ENCODE results near the gene PWWP2B. TPM values are rescaled to one million over a fixed set of nuclear protein-coding genes. Genes with fewer than 3 reads are reported as not detected.

Gene PWWP2B
- total and polyA plus RNA-seq, 2 of the 4 experiments (the other 2 are of a cell fraction): 1.7 to 2.2 TPM

DNA sequence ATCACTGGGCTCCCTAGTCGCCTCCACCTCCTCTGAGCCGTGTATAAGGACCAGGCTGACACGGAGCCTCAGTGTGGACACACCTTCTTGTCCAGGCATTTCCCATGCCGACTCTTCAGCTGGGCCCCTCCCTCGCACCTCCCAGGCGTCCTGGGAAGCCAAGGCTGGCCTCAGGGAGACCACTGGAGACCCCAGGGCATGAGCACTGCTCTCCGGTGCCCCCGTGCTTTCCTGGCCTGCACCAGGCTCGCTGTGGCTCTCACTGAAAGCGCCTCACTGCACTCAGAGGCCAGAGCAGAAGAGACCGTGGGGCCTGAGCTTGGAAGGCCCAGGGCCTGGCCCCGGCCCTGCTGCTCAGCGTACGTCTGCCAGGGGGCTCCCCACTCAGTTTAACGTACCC lies 33.6 kb upstream of the PWWP2B start:
- DNase-seq (no peak), ATAC-seq (ENCODE audit: low read depth) (no peak)
- Histone ChIP-seq H3K9ac (ENCODE audit: low read depth, low read length) (no peak overlapping the region), H2AFZ (replicated peaks; ENCODE audit: low read length, poor library complexity) (no peak overlapping the region), H3K4me1 (ENCODE audit: control insufficient read depth, insufficient read depth, low read length) (no peaks in the 10 kb centered on the region), H2BK120ac (ENCODE audit: low read depth, low read length) (no peak overlapping the region), H3K27ac (ENCODE audit: insufficient read depth, low read length) (no peak overlapping the region), H3K23ac (ENCODE audit: low read depth, low read length) (no peak overlapping the region), H4K5ac (ENCODE audit: low read depth, low read length) (no peak overlapping the region), H3K9me3 (ENCODE audit: control insufficient read depth, insufficient read depth, low read length) (no peaks in the 10 kb centered on the region), H4K91ac (ENCODE audit: insufficient read depth, low read depth, low read length) (no peak overlapping the region), H3K4me3 (ENCODE audit: insufficient read depth, low read depth, low read length) (no peak overlapping the region), H2BK20ac (ENCODE audit: low read depth, low read length) (no peak overlapping the region), H4K8ac (ENCODE audit: low read depth in 2 of 2, low read length in 2 of 2) (no peak overlapping the region), H2BK5ac (ENCODE audit: low read depth, low read length, poor library complexity, severe bottlenecking) (no peak overlapping the region), H3K79me1 (ENCODE audit: low read depth in 1 of 2, low read length in 2 of 2) (no peaks in the 10 kb centered on the region), H3K56ac (ENCODE audit: extremely low read depth, insufficient read depth, low read length) (no peak overlapping the region), H3K36me3 (ENCODE audit: control insufficient read depth, insufficient read depth, low read length) (peaks cover 9% of the 10 kb centered on the region; the same call in 1 of the 2 replicates), H3K9me1 (ENCODE audit: insufficient read depth, low read length) (0 out of 2 replicates have a peak, but pooled peaks cover 3% of the 10 kb centered on the region), H2BK15ac (ENCODE audit: low read depth, low read length) (no peak overlapping the region), H3K4me2 (ENCODE audit: low read depth, low read length) (no peak overlapping the region), H3K4ac (ENCODE audit: low read depth, low read length) (no peak overlapping the region), H3K14ac (replicated peaks; ENCODE audit: low read depth, low read length) (no peak overlapping the region), H2AK9ac (replicated peaks; ENCODE audit: low read depth, low read length, poor library complexity) (no peak overlapping the region), H3K18ac (ENCODE audit: low read depth, low read length) (no peak overlapping the region), H2AK5ac (ENCODE audit: low read depth, low read length) (no peak overlapping the region), H4K20me1 (ENCODE audit: insufficient read depth, low read length) (no peaks in the 10 kb centered on the region), H3K27me3 (ENCODE audit: control insufficient read depth, insufficient read depth, low read length) (no peaks in the 10 kb centered on the region)
- ChIA-PET CTCF (interaction anchor here (0.6 kb wide), 1 partner anchor 490 kb away, joined by 3 read pairs; no protein-coding TSS in a partner anchor), POLR2A (ENCODE audit: unreplicated experiment) (no interaction called here)
- in situ Hi-C loops (cut with MboI; ENCODE audit: low sequenced_read_pairs): no loop called here
- 80% methylated on average over 1 of the region's 15 CpGs; no CpG with 5 or more reads in 1 of the 2 experiments for WGBS, 2 experiments (ENCODE audit: extremely low coverage in 2 of 2, insufficient read length in 1 of 2)
- no peak for TF ChIP-seq CHD1 (IDR thresholded peaks at IDR 0.05; ENCODE audit: low read depth, low read length)
- no peak for TF ChIP-seq SMC3 (IDR thresholded peaks at IDR 0.05; ENCODE audit: low read depth, low read length)
- TF ChIP-seq, protein P1, sequence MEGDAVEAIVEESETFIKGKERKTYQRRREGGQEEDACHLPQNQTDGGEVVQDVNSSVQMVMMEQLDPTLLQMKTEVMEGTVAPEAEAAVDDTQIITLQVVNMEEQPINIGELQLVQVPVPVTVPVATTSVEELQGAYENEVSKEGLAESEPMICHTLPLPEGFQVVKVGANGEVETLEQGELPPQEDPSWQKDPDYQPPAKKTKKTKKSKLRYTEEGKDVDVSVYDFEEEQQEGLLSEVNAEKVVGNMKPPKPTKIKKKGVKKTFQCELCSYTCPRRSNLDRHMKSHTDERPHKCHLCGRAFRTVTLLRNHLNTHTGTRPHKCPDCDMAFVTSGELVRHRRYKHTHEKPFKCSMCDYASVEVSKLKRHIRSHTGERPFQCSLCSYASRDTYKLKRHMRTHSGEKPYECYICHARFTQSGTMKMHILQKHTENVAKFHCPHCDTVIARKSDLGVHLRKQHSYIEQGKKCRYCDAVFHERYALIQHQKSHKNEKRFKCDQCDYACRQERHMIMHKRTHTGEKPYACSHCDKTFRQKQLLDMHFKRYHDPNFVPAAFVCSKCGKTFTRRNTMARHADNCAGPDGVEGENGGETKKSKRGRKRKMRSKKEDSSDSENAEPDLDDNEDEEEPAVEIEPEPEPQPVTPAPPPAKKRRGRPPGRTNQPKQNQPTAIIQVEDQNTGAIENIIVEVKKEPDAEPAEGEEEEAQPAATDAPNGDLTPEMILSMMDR (conservative IDR thresholded peaks at IDR 0.05; ENCODE audit: low read depth, low read length): no peak
- TF ChIP-seq MXI1 (IDR thresholded peaks at IDR 0.05; ENCODE audit: borderline replicate concordance, low read depth, low read length): no peak
- no peak for TF ChIP-seq FOS (IDR thresholded peaks at IDR 0.05; ENCODE audit: low read depth, low read length)
- TF ChIP-seq MAZ (IDR thresholded peaks at IDR 0.05; ENCODE audit: borderline replicate concordance, low read depth, low read length): no peak
- TF ChIP-seq RFX5 (IDR thresholded peaks at IDR 0.05; ENCODE audit: low read depth, low read length): no peak
- no peak for TF ChIP-seq RCOR1 (IDR thresholded peaks at IDR 0.05; ENCODE audit: insufficient replicate concordance, low read length)
- dilution Hi-C loops (cut with HindIII; ENCODE audit: low sequenced_read_pairs, unreplicated experiment): no loop called here
- no TSS peak for BruUV-seq (replicated peaks)
- intact Hi-C loops (cut with micrococcal nuclease): no loop called here

All from IMR-90 (cell line).